Lower lobe of right lung (tissue), 2 donors: ENCODE data around the gene SAA4. TPM values are rescaled to one million over a fixed set of nuclear protein-coding genes. Genes with fewer than 3 reads are reported as not detected.
"Not testable (repeated sequence)": the region's sequence is repeated elsewhere in the genome, so short reads cannot be mapped to it uniquely, and the experiment has no call there.

Experiments used
- ATAC-seq, 2 donors: fragments of 200-7000 bp; cut with Tn5 transposase; one replicate each; pipeline ENCODE4 v1.9.1; 2020 to 2022; ENCODE audit warnings: mild to moderate bottlenecking in 2 of 2, moderate library complexity in 2 of 2
- DNase-seq: peaks from one replicate; pipeline ENCODE4 v3.0.0-alpha.2; 2020
- H3K27ac ChIP-seq: fragments of 200-600 bp; one replicate; pipeline ENCODE4 v1.8.0; 2022
- H3K27me3 ChIP-seq: fragments of 200-600 bp; one replicate; pipeline ENCODE4 v1.8.0; 2022; ENCODE audit warnings: low read depth
- H3K36me3 ChIP-seq: fragments of 200-600 bp; one replicate; pipeline ENCODE4 v1.8.0; 2022; ENCODE audit warnings: mild to moderate bottlenecking
- H3K4me1 ChIP-seq: fragments of 200-600 bp; one replicate; pipeline ENCODE4 v1.8.0; 2022
- H3K4me3 ChIP-seq: fragments of 200-600 bp; one replicate; pipeline ENCODE4 v1.8.0; 2022; ENCODE audit warnings: mild to moderate bottlenecking
- H3K9me3 ChIP-seq: fragments of 200-600 bp; one replicate; pipeline ENCODE4 v1.8.0; 2022
- intact Hi-C: fragments of 100-400 bp; cut with DNase I; formaldehyde crosslinking; loops from one replicate; pipeline ENCODE4 v1.11.0; 2022
- total RNA-seq: library from RNA; stranded (reverse); fragmentation: NEBNext Ultra II Directional; extraction: Animal tissue kit (Norgen Biotek cat#: 25700); gene quantifications from one replicate; pipeline ENCODE4 v1.2.1, GENCODE V29; 2021
- TF ChIP-seq, protein P1 (sequence below): fragments of 200-600 bp; IDR thresholded peaks from one replicate; pipeline ENCODE4 v1.8.0; 2022; ENCODE audit warnings: antibody characterized with exemption, mild to moderate bottlenecking
- donor health status: DM: no; HTN: yes; CAD: no; lungs with severe emphysema.

Gene SAA4
- total RNA-seq, 1 donor from 2014 or later: 0.62 TPM

DNA sequence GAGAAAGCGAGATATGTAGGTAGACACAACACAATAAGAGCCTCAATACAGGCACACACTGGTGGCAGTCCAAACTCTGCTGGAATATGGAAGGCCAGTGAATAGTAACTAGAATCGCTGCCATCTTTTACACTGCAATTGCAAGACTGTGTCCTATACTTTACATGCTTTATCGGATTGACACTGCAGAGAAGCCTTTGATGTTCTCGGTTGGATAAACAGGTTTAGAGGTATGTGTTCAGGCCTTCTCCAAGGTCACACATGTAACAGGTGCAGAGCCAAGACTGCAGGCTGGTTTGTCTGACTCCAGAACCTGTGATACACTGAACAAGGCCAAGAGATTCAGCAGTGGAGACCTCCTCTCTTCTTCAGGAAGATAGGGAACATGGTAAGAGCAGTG is 34.6 kb upstream of the SAA4 start:
- ATAC-seq (no peak), DNase-seq (no peak)
- H3K27me3 ChIP-seq: no peaks in the 10 kb centered on the region
- no peaks in the 10 kb centered on the region for H3K4me1 ChIP-seq
- intact Hi-C loops: no loop called here
- no peaks in the 10 kb centered on the region for H3K36me3 ChIP-seq
- no peak overlapping the region for H3K4me3 ChIP-seq
- TF ChIP-seq, protein P1, sequence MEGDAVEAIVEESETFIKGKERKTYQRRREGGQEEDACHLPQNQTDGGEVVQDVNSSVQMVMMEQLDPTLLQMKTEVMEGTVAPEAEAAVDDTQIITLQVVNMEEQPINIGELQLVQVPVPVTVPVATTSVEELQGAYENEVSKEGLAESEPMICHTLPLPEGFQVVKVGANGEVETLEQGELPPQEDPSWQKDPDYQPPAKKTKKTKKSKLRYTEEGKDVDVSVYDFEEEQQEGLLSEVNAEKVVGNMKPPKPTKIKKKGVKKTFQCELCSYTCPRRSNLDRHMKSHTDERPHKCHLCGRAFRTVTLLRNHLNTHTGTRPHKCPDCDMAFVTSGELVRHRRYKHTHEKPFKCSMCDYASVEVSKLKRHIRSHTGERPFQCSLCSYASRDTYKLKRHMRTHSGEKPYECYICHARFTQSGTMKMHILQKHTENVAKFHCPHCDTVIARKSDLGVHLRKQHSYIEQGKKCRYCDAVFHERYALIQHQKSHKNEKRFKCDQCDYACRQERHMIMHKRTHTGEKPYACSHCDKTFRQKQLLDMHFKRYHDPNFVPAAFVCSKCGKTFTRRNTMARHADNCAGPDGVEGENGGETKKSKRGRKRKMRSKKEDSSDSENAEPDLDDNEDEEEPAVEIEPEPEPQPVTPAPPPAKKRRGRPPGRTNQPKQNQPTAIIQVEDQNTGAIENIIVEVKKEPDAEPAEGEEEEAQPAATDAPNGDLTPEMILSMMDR: no peak
- no peaks in the 10 kb centered on the region for H3K9me3 ChIP-seq
- no peak overlapping the region for H3K27ac ChIP-seq

DNA sequence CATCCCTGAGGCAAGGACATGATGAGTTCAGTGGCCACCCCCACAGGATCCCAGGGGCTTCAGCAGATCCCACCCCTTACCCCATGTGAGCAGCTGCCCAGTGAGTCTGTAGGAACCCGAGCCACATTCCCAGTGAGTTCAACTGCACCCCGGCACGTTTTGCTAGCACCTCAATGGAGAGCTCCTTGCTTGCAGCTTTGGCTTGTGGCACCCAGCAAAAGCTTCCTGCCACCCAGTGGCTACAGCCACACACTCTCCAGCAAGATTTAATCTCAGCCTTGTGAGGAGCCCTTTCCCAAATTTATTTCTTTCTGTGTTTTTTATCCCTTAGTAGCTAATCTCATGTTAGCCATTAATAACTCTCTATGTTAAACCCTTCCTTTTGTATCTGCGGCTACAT is 33.5 kb upstream of the SAA4 start:
- no peaks in the 10 kb centered on the region for H3K9me3 ChIP-seq
- TF ChIP-seq, protein P1: no peak
- ATAC-seq (no peak), DNase-seq (no peak)
- H3K27me3 ChIP-seq: no peaks in the 10 kb centered on the region
- no peak overlapping the region for H3K27ac ChIP-seq
- peaks cover 5% of the 10 kb centered on the region for H3K4me1 ChIP-seq
- no peak overlapping the region for H3K4me3 ChIP-seq
- intact Hi-C loops: no loop called here
- H3K36me3 ChIP-seq: no peaks in the 10 kb centered on the region

DNA sequence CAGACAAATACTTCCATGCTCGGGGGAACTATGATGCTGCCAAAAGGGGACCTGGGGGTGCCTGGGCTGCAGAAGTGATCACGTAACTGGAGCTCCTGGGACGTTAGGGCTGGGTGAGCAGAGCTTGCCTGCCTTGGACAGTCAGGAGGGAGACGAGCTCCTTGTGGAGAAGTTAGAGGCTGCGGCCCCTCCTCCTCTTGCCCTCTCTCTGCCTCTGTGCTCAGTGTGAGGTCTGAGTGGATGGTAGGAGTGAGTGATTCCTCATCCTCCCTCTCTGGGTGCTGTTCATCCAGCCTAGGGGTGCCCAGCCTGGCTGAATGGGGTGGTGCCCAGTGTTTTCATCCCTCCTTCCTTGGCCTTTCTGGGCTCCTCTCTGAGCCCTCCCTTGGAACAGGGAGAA is 32.6 kb upstream of the SAA4 start:
- H3K27ac ChIP-seq, ATAC-seq: not testable (repeated sequence)

DNA sequence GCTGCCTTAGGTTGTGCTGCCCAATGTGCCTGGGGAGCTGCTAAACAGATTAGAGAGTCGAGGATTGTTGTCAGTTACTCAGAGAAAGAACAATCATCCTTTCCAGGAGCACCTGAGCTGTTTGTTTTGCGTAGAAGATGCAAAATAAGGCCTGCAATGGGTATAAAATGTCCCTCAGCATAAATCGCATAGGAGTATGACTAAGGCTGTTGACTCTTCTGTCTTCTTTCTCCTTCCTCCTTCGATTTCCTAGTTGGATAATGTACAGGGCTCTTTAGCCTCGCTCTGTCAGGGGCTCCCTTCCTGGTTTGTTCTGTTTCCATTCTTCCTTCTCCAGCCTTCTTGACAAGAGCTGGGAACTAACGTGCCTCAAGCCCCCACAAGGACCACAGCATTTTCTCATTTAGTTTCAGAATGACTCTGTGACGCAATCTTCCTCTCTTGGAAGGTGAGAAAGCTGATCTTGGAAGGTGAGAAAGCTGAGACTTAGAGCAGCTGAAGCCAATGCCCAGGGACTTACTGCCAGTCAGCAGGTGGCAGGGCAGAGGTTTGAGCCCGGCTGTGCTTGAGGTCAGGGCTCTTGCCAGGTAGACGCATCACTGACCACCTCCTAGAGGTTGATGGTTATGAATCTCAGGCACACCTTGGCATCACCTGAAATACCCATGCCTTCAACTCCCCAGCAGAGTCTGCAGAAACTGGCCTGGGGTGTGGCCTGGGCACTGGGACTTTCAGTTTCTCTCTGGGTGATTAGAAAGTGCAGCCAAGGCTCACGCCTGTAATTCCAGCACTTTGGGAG is 30.9 kb upstream of the SAA4 start:
- H3K36me3 ChIP-seq, H3K27ac ChIP-seq, intact Hi-C loops, H3K9me3 ChIP-seq, H3K27me3 ChIP-seq, DNase-seq, H3K4me3 ChIP-seq, H3K4me1 ChIP-seq: not testable (repeated sequence)
- ATAC-seq: peak; percentile 62 to 66

More for the DNA sequence above, 32.6 kb upstream of the SAA4 start:
- H3K9me3 ChIP-seq, H3K4me1 ChIP-seq, H3K27me3 ChIP-seq, H3K4me3 ChIP-seq, DNase-seq, intact Hi-C loops, H3K36me3 ChIP-seq: not testable (repeated sequence)

DNA sequence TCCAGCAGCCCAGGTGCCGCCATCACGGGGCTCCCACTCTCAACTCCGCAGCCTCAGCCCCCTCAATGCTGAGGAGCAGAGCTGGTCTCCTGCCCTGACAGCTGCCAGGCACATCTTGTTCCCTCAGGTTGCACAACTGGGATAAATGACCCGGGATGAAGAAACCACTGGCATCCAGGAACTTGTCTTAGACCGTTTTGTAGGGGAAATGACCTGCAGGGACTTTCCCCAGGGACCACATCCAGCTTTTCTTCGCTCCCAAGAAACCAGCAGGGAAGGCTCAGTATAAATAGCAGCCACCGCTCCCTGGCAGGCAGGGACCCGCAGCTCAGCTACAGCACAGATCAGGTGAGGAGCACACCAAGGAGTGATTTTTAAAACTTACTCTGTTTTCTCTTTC is 29.3 kb upstream of the SAA4 start, which contains the start of gene SAA1:
TSS of gene SAA1 (plus strand) at position 316 of the 400 bp plus-strand sequence. CDS start 624 bp downstream, outside the sequence.
- TF ChIP-seq, protein P1: no peak
- Histone ChIP-seq H3K36me3 (no peaks in the 10 kb centered on the region), H3K27ac (no peak within 1 kb of the TSS), H3K9me3 (no peaks in the 10 kb centered on the region), H3K4me1 (peaks cover 5% of the 10 kb centered on the region), H3K4me3 (no peak within 1 kb of the TSS), H3K27me3 (no peaks in the 10 kb centered on the region)
- no peak for DNase-seq
- ATAC-seq: peak in 1 of 2 donors; percentile 45
- intact Hi-C loops: no loop called here

DNA sequence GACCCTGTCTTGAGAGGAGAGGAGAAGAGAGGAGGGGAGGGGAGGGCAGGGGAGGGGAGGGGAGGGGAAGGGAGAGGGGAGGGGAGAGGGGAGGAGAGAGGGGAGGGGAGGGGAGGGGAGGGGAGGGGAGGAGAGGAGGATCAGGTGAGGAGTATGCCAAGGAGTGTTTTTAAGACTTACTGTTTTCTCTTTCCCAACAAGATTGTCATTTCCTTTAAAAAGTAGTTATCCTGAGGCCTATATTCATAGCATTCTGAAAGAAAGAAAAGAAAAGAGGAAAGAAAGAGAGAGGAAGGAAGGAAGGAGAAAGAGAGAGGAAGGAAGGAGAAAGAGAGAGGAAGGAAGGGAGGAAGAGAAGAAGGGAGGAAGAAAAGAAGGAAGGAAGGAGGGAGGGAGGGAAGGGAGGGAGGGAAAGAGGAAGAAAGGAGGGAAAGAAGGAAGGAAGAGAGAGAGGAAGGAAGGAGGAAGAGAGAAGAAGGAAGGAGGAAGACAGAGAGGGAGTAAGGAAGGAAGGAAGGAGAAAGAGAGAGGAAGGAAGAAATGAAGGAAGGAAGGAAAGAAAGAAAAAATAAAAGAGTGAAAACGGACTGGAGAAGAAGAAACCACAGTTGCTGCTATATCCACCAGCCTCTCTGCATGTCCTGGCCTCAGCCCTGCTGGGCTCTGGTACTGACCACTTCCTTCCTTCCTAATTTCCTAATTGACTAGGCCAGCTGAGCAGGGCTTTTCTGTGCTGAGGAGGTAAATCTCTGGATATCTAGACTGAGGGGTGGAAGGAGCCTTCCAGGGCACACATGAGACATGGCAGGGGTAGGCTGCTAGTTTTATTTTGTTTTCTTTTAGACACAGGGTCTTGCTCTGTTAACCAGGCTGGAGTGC is 28.3 kb upstream of the SAA4 start:
- Histone ChIP-seq H3K4me3 (no peak overlapping the region), H3K4me1 (peaks cover 5% of the 10 kb centered on the region), H3K36me3 (no peaks in the 10 kb centered on the region), H3K27me3 (no peaks in the 10 kb centered on the region), H3K9me3 (no peaks in the 10 kb centered on the region), H3K27ac (no peak overlapping the region)
- ATAC-seq (peak in 1 of 2 donors; percentile 40), DNase-seq (no peak)
- TF ChIP-seq, protein P1: no peak
- intact Hi-C loops: no loop called here
